NCI-H2196 (cell line): ENCODE results near the gene CREBL2.
A peak's percentile ranks its signal among the peaks of the same experiment; 100 is the strongest.
"Not testable (repeated sequence)": the region's sequence is repeated elsewhere in the genome, so short reads cannot be mapped to it uniquely, and the experiment has no call there.

Source experiments
- DNase-seq: peaks from one replicate; lab custom pipeline; 2025; ENCODE audit not compliant: unreplicated experiment; lab: John Stamatoyannopoulos, UW

The CREBL2 gene

DNA sequence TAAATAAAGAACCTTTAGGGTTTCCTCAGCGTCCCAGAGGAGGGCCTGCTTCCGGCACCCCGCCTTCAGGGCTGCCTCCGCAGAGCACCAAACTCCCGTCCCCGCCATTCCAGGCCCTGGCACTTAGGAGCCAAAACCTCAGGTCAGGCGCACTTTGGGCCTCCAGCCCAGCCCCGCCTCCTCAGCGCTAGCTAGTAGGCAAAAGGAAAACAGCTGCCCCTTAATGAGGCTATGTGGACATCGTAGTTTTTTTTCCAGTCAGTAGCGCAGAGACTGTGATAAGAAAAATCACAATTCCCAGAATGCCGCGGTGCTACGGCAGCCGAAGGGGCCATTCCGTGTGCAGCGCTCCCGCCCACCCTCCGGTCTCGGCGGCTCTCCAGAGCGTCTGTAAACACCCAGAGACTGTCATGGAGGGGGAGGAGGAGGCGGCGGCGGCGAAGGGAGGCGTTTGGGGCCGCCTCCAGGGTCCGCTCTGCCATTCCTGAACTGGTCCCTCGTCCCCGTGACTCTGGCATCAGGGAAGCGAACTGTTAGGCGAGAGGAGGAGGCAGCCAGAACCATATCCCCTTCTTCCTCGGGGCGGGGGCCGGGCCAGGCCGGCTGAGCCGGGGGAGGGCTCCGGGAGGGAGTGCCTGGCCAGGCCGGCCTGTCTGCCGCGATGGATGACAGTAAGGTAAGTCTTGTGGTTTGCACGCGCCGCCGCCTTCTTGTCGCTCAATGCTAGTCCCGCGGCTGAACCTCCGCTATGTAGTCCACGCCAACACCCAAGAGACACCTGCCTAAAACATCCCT lies at the start of gene CREBL2:
CREBL2 (plus strand) TSS at position 365 of the 795 bp plus-strand sequence; CDS start at position 662, 297 bp downstream.
- peak; percentile 89 for DNase-seq

GRCh38 chr12:12562016-12562483 lies 49.6 kb upstream of the CREBL2 start:
- DNase-seq = peak; percentile 6

- DNase-seq = peak; percentile 81
These were observed 49.0 kb upstream of the CREBL2 start, which contains the start of gene DUSP16 for GRCh38 chr12:12562585-12563261. Gene DUSP16 (minus strand): TSS chr12:12562863. CDS start chr12:12521098, 41,765 bp downstream.

- no peak for DNase-seq
These were observed 48.3 kb upstream of the CREBL2 start for GRCh38 chr12:12563290-12563928.

- no peak for DNase-seq
These were observed 46.8 kb upstream of the CREBL2 start for GRCh38 chr12:12564911-12565310.

DNA sequence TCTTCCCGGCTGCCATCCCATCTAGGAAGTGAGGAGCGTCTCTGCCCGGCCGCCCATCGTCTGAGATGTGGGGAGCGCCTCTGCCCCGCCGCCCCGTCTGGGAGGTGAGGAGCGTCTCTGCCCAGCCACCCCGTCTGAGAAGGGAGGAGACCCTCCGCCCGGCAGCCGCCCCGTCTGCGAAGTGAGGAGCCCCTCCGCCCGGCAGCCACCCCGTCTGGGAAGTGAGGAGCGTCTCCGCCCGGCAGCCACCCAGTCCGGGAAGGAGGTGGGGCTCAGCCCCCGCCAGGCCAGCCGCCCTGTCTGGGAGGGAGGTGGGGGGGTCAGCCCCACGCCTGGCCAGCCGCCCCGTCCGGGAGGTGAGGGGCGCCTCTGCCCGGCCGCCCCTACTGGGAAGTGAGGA lies 45.7 kb upstream of the CREBL2 start:
- DNase-seq = not testable (repeated sequence)

- DNase-seq = no peak
These were observed 39.0 kb upstream of the CREBL2 start for GRCh38 chr12:12572659-12573058.

DNA sequence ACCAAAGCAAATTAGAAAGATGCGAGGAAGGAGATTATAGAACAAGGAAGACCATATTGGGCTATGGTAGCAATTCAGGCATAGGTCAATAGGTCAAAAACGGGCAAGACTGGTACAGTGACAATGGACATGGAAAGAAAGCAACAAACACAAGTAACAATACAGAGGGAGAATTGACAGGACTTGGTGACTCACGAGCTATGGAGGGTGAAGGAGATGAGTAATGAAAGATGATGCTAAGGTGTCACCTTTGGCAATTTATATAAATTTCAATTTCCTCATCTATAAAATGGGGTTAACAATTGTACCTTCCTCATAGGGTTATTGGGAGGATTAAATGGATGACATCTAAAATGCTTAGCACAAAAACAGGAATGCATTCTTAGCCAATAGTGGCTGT lies 33.9 kb upstream of the CREBL2 start:
- DNase-seq = no peak

DNA sequence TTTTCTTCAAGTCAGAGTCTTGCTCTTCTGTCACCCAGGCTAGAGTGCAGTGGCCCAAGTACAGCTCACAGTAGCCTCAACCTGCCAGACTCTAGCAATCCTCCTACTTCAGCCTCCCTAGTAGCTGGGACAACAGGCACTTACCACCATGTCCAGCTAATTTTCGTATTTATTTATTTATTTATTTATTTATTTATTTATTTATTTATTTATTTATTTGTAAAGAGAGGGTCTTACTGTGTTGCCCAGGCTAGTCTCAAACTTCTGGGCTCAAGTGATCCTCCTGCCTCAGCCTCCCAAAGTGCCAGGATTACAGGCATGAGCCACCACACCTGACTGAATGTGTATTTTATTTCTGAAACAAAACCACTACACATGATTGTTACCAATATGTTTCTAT lies 31.0 kb upstream of the CREBL2 start:
- not testable (repeated sequence) for DNase-seq

DNA sequence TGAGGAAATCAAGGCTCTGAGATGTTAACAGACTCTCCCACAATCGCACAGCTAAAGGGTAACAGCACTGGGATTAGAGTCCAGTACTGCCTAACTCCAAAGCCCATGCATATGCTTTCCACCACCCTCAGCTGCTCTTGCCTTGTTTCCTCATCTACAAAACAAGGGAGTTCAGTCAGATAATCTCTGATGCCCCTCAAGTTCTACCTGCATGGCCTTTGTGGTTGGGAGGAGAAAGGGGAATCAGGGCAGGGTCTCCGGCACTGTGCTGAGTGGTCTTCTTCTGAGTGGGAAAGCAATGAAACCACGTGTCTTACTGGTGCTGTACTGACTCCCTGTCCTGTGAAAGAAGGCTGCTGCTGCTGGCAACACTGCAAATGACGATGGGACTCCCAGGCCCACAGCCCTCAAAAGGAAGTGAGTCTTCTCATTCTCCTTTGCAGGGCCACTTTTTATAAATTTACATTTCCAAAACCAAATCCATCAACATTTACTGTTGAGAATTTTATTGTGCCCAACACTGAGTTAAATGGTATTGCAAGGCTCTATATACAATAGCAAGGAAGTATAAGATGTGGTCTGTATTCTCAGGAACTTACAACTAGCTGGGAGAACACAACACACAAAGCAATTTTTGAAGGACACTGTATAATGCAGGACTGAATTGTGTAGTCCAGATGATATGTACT lies 29.3 kb upstream of the CREBL2 start:
- DNase-seq = no peak

DNA sequence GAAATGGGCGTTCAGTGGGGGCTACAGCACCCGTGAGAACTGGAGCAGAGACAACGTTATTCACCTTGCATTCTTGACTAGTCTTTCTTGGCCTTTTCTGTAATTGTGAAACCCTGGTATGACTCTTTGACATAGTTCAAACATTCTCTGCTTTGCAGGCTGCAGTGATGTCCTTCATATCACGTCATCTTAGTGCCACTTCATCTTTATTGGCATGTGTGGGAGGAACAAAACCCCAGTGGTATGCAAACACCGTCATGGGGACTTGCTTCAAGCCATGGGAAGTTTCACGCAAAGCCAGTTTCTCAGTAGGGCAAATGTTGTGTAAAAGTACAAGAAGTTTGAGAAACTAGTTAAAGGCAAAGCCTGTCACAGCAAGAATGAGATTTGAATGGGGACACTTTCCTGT lies 28.8 kb upstream of the CREBL2 start:
- DNase-seq = no peak

DNA sequence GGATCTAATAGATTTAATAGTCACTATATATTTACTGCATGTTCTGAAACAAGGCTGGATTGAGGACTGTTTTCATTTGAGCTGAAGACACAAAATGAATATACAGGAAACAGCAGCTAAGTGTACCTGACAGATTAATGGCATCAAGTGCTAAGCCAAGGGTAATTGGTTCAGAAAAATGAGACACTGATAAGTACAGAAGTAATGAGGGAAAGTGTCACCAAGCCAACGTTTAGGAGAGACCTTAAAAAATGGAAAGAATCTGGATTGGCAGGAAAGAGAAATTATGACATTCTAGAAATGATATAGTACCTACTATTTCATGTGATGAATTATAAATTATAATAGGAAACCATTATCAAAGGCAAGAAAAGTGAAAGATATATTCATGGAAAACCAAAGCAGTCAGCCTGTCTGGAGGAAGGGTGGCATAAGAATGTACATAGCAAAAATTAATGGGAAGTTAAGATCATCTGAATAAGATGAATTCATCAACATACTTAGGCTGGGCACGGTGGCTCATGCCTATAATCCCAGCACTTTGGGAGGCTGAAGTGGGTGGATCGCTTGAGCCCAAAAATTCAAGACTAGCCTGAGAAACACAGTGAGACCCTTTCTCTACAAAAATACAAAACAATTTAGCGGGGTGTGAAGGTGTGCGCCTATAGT lies 28.0 kb upstream of the CREBL2 start:
- DNase-seq = no peak

DNA sequence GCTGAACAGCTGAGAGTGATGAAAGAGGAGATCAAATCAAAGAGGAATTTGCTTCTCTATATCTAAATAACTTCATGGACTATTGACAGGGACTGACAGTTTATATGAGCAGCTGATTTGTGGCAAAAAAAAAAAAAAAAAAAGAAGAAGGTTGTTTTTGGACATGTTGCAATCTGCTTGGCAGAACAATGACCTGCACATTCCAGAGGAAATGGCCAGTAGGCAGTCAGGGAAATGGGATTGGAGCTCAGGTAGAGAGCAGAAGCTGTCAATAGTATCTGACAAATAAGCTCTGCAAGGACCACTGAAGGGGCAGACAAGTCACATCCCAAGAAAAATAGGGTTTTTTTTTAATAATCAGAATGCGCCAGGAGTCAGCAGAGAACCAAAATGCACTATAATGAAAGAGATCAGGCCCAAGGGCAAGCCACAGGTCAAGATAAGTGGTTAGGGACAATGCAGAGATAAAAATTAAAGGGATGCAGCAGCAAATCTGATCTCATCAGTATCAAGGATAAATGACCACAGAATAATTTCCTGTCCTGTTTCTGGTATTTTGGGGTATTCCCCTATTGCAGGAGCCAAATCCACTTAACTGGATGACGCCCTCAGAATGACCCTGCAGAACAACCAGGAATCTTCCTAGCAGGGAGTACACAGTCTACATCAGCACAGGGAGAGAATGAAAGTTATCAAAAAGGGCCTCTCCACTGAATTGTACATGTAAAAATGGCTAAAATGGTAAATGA lies 26.4 kb upstream of the CREBL2 start:
- no peak for DNase-seq

DNA sequence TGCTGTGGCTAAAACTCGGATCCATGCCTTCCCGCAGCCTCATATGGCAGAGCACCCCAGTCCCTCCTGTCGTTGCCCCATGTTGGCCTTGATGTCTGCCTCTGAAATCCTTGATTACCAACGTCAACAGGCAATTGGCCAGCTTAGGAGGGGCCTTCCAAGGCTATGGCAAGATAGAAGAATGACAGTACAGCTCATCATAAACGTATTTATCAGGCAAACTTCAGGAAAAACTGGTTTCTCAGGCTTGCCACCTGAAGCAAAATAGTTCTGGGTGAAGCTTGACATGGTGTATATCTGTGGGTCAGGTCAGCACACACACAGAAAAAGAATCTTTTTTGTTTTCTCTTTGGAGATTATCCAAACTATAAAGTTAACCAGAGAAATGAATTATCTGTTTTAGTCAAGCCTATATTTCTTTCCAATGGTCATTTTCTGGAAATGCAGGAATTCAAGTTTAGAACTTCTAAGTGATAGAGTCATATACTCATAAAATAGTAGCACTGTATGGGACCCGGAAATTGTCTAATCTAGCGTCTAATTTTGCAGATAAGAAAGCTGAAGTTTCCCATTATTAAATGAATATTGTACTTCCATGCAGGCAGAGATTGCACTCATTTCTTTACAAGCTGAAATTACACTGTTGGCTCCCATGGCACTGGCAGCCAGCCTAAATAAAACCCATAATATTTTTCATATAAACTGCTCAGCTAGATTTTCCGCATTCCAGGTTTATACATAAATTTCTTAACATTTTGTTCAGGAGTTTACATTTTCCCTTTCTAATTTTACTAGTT lies 24.6 kb upstream of the CREBL2 start:
- no peak for DNase-seq

GRCh38 chr12:12587878-12588277 lies 23.8 kb upstream of the CREBL2 start:
- no peak for DNase-seq

- not testable (repeated sequence) for DNase-seq
These were observed 23.2 kb upstream of the CREBL2 start for GRCh38 chr12:12588436-12588835.

- DNase-seq = no peak
These were observed 20.7 kb upstream of the CREBL2 start for GRCh38 chr12:12590961-12591360.

- no peak for DNase-seq
These were observed 18.7 kb upstream of the CREBL2 start for GRCh38 chr12:12592930-12593329.

DNA sequence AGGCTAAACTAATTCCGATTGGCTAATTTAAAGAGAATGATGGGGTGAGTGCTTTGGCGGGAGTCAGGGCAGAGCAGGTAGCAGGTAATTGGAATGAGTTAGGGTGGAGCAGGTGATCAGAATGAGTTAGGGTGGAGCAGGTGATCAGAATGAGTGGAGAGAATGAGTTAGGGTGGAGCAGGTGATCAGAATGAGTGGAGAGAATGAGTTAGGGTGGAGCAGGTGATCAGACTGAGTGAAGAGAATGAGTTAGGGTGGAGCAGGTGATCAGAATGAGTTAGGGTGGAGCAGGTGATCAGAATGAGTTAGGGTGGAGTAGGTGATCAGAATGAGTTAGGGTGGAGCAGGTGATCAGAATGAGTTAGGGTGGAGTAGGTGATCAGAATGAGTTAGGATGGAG lies 15.7 kb upstream of the CREBL2 start:
- not testable (repeated sequence) for DNase-seq
